Breast epithelium (tissue), 4 donors: ENCODE data around the gene MUC2. TPM values are rescaled to one million over a fixed set of nuclear protein-coding genes. Genes with fewer than 3 reads are reported as not detected.

Experiments
- DNase-seq, 2 donors: peaks; one replicate each; pipeline ENCODE4 v3.0.0-alpha.2; 2019; ENCODE audit warnings: low spot score in 2 of 2
- H3K27ac ChIP-seq, 2 donors: fragments of 200-600 bp; sonication (generic) in 1 of 2; one replicate each; pipeline ENCODE4 v1.5.1; 2016 to 2019; ENCODE audit warnings: mild to moderate bottlenecking in 1 of 2
- H3K27me3 ChIP-seq, 2 donors: fragments of 200-600 bp; sonication (generic) in 1 of 2; one replicate each; pipeline versions ENCODE4 v1.5.1 to v1.6.0; 2017 to 2019; ENCODE audit warnings: control low read depth in 1 of 2, mild to moderate bottlenecking in 1 of 2
- H3K36me3 ChIP-seq: fragments of 200-600 bp; one replicate; pipeline ENCODE4 v1.5.1; 2019
- H3K4me1 ChIP-seq, 2 donors: fragments of 200-600 bp; sonication (generic); one replicate each; pipeline ENCODE4 v1.5.1; 2016 to 2019; ENCODE audit warnings: control low read depth in 1 of 2
- H3K4me3 ChIP-seq, 3 donors: fragments of 200-600 bp; sonication (generic); 1 replicate in 2 of 3; 2 replicates in 1 of 3; pipeline ENCODE4 v1.5.1; 2016 to 2019; ENCODE audit warnings: mild to moderate bottlenecking in 3 of 3, moderate library complexity in 2 of 3
- H3K9me3 ChIP-seq, 2 donors: fragments of 200-600 bp; sonication (generic) in 1 of 2; one replicate each; pipeline ENCODE4 v1.5.1; 2016 to 2019; ENCODE audit warnings: control low read depth in 1 of 2
- POLR2A ChIP-seq: fragments of 450-650 bp; IDR thresholded peaks from one replicate; pipeline ENCODE4 v1.6.1; 2016; ENCODE audit warnings: antibody characterized with exemption, mild to moderate bottlenecking, moderate library complexity
- POLR2AphosphoS5 ChIP-seq, 3 donors: sonication (generic); formaldehyde crosslinking; IDR thresholded peaks; one replicate each; pipeline ENCODE4 v1.6.1; 2017; ENCODE audit warnings: antibody characterized with exemption in 3 of 3
- intact Hi-C: fragments of 100-400 bp; cut with DNase I; formaldehyde crosslinking; loops from one replicate; pipeline ENCODE4 v1.15.1; 2023; ENCODE audit warnings: low total_unique reads
- total RNA-seq, 3 donors: library from RNA; depleted of rRNA; stranded (reverse); fragments of >200 nt; gene quantifications; one replicate each; pipeline ENCODE4 v1.1.0, GENCODE V29; 2016
- TF ChIP-seq, protein P1 (sequence below), 3 donors: fragments of 450-650 bp; IDR thresholded peaks; one replicate each; pipeline ENCODE4 v1.5.1; 2016 to 2017; ENCODE audit warnings: antibody characterized with exemption in 3 of 3, mild to moderate bottlenecking in 3 of 3, moderate library complexity in 3 of 3

MUC2 gene
- total RNA-seq, 3 donors from 2014 or later, result 0.66 TPM; not detected in 2

DNA sequence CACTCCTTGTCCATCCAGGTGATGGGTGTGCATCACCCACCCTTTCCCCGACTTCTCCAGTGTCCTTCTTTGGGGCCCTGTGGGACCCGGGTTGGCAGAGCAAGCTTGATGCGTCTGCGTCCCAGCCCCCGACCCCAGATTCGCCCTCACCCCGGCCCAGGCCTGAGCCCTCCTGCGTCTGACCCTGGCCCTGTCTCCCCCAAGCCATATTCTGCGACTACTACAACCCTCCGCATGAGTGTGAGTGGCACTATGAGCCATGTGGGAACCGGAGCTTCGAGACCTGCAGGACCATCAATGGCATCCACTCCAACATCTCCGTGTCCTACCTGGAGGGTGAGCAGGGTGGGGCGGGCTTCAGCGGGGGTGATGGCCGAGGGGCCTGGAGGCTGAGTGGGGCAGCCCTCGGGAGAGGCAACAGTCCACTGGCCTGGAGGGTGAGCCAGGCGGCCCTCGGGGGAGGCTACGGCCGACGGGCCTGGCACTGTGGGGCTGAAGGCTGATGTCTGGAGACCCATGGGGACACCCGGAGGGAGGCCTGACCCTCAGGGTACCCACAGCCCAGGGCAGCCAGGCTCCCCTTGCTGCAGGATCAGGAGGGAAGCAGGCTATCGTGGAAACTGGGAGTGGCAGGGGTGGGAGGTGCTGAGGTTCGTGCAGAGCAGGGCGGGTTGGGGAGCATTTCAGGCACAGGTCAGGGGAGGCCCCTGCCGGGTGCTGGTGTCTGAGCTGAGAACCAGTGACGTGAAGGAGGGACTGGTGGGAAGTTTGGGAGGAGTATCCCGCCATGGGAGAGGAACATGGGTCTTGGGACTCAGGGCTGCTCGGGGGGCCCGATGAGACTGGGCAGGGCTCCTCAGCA is 15.3 kb downstream of the MUC2 start:
- no peak for DNase-seq
- H3K36me3 ChIP-seq, result no peaks in the 10 kb centered on the region
- H3K9me3 ChIP-seq, result no peaks in the 10 kb centered on the region
- intact Hi-C loops, result no loop called here
- no peak overlapping the region for H3K4me3 ChIP-seq
- no peak overlapping the region for H3K27ac ChIP-seq
- TF ChIP-seq, protein P1, sequence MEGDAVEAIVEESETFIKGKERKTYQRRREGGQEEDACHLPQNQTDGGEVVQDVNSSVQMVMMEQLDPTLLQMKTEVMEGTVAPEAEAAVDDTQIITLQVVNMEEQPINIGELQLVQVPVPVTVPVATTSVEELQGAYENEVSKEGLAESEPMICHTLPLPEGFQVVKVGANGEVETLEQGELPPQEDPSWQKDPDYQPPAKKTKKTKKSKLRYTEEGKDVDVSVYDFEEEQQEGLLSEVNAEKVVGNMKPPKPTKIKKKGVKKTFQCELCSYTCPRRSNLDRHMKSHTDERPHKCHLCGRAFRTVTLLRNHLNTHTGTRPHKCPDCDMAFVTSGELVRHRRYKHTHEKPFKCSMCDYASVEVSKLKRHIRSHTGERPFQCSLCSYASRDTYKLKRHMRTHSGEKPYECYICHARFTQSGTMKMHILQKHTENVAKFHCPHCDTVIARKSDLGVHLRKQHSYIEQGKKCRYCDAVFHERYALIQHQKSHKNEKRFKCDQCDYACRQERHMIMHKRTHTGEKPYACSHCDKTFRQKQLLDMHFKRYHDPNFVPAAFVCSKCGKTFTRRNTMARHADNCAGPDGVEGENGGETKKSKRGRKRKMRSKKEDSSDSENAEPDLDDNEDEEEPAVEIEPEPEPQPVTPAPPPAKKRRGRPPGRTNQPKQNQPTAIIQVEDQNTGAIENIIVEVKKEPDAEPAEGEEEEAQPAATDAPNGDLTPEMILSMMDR (IDR thresholded peaks at IDR 0.05), result no peak
- no peak for TF ChIP-seq POLR2AphosphoS5 (IDR thresholded peaks at IDR 0.05)
- TF ChIP-seq POLR2A, result no peak
- H3K4me1 ChIP-seq, result no peaks in the 10 kb centered on the region
- H3K27me3 ChIP-seq, result peaks cover 0 to 6% of the 10 kb centered on the region in 2 donors

DNA sequence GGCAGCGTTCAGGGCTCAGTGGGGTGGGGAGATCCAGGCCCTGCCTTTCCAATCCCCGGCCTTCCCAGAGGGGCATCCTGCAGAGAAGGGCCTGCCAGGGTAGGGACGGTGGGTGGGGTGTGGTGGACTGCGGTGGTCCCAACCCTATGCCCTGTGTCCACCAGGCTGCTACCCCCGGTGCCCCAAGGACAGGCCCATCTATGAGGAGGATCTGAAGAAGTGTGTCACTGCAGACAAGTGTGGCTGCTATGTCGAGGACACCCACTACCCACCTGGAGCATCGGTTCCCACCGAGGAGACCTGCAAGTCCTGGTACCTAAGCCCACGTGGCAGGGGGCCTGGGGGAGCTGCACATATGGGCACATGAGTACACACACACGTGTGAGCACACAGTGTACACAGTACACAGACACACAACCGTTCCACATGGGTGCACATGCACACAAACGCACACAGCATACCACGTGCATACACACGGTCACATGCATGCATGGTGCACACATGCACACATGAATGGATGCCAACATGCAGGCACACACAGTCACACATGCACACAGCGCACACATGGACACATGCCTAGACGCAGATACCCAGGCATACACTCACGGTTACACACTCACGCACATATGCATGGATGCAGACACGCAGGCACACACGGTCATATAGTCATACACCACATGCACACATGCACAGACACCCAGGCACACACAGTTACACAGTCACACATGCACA is 16.1 kb downstream of the MUC2 start:
- Histone ChIP-seq H3K4me3 (no peak overlapping the region), H3K9me3 (no peaks in the 10 kb centered on the region), H3K27me3 (peaks cover 0 to 5% of the 10 kb centered on the region in 2 donors), H3K4me1 (no peaks in the 10 kb centered on the region), H3K27ac (no peak overlapping the region), H3K36me3 (no peaks in the 10 kb centered on the region)
- TF ChIP-seq POLR2A, result no peak
- DNase-seq, result no peak
- intact Hi-C loops, result no loop called here

DNA sequence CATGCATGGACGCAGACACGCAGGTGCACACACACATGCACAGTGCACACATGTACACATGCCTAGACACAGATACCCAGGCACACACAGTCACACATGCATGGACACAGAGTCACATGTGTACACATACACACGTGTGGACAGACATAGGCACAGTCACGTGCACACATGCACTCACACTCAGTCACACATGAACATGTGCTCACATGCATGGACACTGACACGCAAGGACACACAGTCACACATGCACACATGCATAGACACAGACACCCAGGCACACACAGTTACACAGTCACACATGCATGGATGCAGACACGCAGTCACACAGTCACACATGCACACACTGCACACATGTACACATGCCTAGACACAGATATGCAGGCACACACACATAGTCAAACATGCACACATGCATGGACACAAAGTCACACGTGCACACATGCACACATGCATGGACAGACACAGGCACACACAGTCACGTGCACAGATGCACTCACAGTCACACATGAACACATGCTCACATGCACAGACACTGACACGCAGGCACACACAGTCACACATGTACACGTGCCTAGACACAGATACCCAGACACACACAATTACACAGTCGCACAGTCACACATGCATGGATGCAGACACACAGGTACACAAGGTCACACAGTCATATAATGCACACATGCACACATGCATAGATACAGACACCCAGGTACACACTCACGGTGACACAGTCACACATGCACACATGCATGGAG is 16.8 kb downstream of the MUC2 start:
- no peaks in the 10 kb centered on the region for H3K9me3 ChIP-seq
- H3K36me3 ChIP-seq, result no peaks in the 10 kb centered on the region
- no peak overlapping the region for H3K4me3 ChIP-seq
- H3K27ac ChIP-seq, result no peak overlapping the region
- no peaks in the 10 kb centered on the region for H3K4me1 ChIP-seq
- no peaks in the 10 kb centered on the region for H3K27me3 ChIP-seq
- TF ChIP-seq, protein P1 (IDR thresholded peaks at IDR 0.05), result no peak
- TF ChIP-seq POLR2A (no peak), POLR2AphosphoS5 (IDR thresholded peaks at IDR 0.05) (no peak)
- DNase-seq, result no peak
- intact Hi-C loops, result no loop called here

DNA sequence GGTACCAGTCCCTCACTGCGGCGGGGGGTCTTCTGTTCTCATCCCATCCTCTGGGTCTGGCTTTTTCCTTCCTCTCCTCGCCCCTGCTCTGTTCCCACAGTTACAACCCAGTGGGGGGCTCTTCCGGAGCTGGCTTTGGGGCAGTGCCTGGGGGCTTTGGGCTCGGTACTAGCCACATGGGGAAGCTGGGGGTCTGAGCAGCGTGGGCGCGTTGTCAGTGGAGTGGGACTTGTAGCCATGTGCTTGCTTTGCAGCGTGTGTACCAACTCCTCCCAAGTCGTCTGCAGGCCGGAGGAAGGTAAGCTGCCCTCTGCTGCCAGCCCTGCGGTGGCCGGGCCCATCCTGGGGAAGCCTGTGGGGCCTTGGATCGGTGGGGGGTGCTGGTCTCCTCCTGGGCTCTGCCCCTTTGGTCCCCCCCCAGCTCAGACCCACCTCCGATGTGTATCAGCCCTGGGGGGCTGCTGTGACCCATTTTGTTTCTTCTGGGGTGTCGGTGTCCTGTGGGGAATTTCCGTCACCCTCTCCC is 17.5 kb downstream of the MUC2 start:
- DNase-seq, result no peak
- no peaks in the 10 kb centered on the region for H3K27me3 ChIP-seq
- intact Hi-C loops, result no loop called here
- no peak overlapping the region for H3K27ac ChIP-seq
- TF ChIP-seq POLR2AphosphoS5 (IDR thresholded peaks at IDR 0.05) (no peak), POLR2A (no peak)
- TF ChIP-seq, protein P1 (IDR thresholded peaks at IDR 0.05), result no peak
- H3K4me3 ChIP-seq, result no peak overlapping the region
- no peaks in the 10 kb centered on the region for H3K4me1 ChIP-seq
- H3K36me3 ChIP-seq, result no peaks in the 10 kb centered on the region
- H3K9me3 ChIP-seq, result no peaks in the 10 kb centered on the region

DNA sequence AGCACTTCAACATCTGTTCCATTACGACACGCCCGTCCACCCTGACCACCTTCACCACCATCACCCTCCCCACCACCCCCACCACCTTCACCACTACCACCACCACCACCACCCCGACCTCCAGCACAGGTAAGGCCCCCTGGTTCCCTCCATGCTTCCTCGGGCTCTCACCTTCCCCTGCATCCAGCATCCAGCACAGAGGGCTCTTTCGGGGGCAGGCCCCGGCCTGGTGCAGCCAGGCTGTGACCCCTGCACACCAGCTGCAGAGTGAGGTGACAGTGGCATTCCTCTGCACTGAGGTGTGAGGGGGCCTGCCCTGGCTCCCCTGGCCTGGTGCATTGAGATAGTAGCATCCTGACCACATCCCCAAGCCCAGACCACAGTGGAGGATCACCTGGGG is 18.2 kb downstream of the MUC2 start:
- no peaks in the 10 kb centered on the region for H3K36me3 ChIP-seq
- intact Hi-C loops, result no loop called here
- no peak overlapping the region for H3K4me3 ChIP-seq
- TF ChIP-seq POLR2A (no peak), POLR2AphosphoS5 (IDR thresholded peaks at IDR 0.05) (no peak)
- TF ChIP-seq, protein P1 (IDR thresholded peaks at IDR 0.05), result no peak
- no peak for DNase-seq
- H3K4me1 ChIP-seq, result no peaks in the 10 kb centered on the region
- no peak overlapping the region for H3K27ac ChIP-seq
- no peaks in the 10 kb centered on the region for H3K9me3 ChIP-seq
- H3K27me3 ChIP-seq, result no peaks in the 10 kb centered on the region
